ENCODE measurements around the gene CFAP107. TPM values are rescaled to one million over a fixed set of nuclear protein-coding genes. Genes with fewer than 3 reads are reported as not detected.

CFAP107 gene
- total RNA-seq, 4 donors from 2014 or later: not detected

GRCh38 chr1:12810691-12811408 lies 64.8 kb downstream of the CFAP107 start:
- no peak overlapping the region for H3K4me3 ChIP-seq
- no peaks in the 10 kb centered on the region for H3K9me3 ChIP-seq
- H3K27ac ChIP-seq: no peak overlapping the region
- H3K27me3 ChIP-seq: peaks cover 0 to 19% (median 0%) of the 10 kb centered on the region in 4 donors
- no peaks in the 10 kb centered on the region for H3K36me3 ChIP-seq
- intact Hi-C loops (cut with DNase I): no loop called here
- no peaks in the 10 kb centered on the region for H3K4me1 ChIP-seq
- TF ChIP-seq CTCF (IDR thresholded peaks at IDR 0.05): no peak
- TF ChIP-seq POLR2A (IDR thresholded peaks at IDR 0.05): no peak
- 20 to 62% methylated on average over 1 to 3 of the region's 5 CpGs for WGBS, 2 donors
- no peak for DNase-seq

GRCh38 chr1:12811409-12811784 lies 65.4 kb downstream of the CFAP107 start:
- H3K4me3 ChIP-seq: no peak overlapping the region
- no peak overlapping the region for H3K27ac ChIP-seq
- no peak for TF ChIP-seq CTCF (IDR thresholded peaks at IDR 0.05)
- TF ChIP-seq POLR2A (IDR thresholded peaks at IDR 0.05): no peak
- peaks cover 0 to 18% (median 0%) of the 10 kb centered on the region in 4 donors for H3K27me3 ChIP-seq
- intact Hi-C loops (cut with DNase I): no loop called here
- no peaks in the 10 kb centered on the region for H3K4me1 ChIP-seq
- no peaks in the 10 kb centered on the region for H3K9me3 ChIP-seq
- no peaks in the 10 kb centered on the region for H3K36me3 ChIP-seq
- no peak for DNase-seq
- WGBS, 2 donors: 42 to 51% methylated on average over 2 of the region's 2 CpGs

Other genes with a start within 250 kb of the CFAP107 start
- gene DHRS3, start 128.0 kb upstream of the CFAP107 start, total RNA-seq: 100 to 1,000 TPM in 3 of 4 donors, 10 to 100 TPM in 1; 87.7 to 166 (median 117) TPM
- not detected for gene AADACL4, start 102.1 kb upstream of the CFAP107 start, total RNA-seq
- not detected for gene AADACL3, start 30.1 kb upstream of the CFAP107 start, total RNA-seq
- gene PRAMEF12, start 27.5 kb downstream of the CFAP107 start, total RNA-seq: not detected
- gene PRAMEF1, start 45.2 kb downstream of the CFAP107 start, total RNA-seq: not detected
- gene PRAMEF11, start 85.2 kb downstream of the CFAP107 start, total RNA-seq: not detected
- not detected for gene HNRNPCL1, start 102.5 kb downstream of the CFAP107 start, total RNA-seq
- gene PRAMEF2, start 110.9 kb downstream of the CFAP107 start, total RNA-seq: not detected
- not detected for gene PRAMEF4, start 140.0 kb downstream of the CFAP107 start, total RNA-seq
- gene PRAMEF10, start 152.1 kb downstream of the CFAP107 start, total RNA-seq: not detected
- gene PRAMEF7, start 170.4 kb downstream of the CFAP107 start, total RNA-seq: not detected
- not detected for gene PRAMEF6, start 201.4 kb downstream of the CFAP107 start, total RNA-seq

Data from esophagus squamous epithelium (tissue), 5 donors.